Regular cardiac myocyte (primary cell): ENCODE measurements around the gene SNRPF. TPM values are rescaled to one million over a fixed set of nuclear protein-coding genes. Genes with fewer than 3 reads are reported as not detected.

Source experiments
- total RNA-seq: library from RNA; depleted of rRNA; stranded (reverse); fragments of >200 nt; gene quantifications from 2 replicates; pipeline ENCODE4 v1.2.3, GENCODE V29; 2014

Gene SNRPF
- total RNA-seq: 7.9 and 28.0 TPM in 2 replicates

DNA sequence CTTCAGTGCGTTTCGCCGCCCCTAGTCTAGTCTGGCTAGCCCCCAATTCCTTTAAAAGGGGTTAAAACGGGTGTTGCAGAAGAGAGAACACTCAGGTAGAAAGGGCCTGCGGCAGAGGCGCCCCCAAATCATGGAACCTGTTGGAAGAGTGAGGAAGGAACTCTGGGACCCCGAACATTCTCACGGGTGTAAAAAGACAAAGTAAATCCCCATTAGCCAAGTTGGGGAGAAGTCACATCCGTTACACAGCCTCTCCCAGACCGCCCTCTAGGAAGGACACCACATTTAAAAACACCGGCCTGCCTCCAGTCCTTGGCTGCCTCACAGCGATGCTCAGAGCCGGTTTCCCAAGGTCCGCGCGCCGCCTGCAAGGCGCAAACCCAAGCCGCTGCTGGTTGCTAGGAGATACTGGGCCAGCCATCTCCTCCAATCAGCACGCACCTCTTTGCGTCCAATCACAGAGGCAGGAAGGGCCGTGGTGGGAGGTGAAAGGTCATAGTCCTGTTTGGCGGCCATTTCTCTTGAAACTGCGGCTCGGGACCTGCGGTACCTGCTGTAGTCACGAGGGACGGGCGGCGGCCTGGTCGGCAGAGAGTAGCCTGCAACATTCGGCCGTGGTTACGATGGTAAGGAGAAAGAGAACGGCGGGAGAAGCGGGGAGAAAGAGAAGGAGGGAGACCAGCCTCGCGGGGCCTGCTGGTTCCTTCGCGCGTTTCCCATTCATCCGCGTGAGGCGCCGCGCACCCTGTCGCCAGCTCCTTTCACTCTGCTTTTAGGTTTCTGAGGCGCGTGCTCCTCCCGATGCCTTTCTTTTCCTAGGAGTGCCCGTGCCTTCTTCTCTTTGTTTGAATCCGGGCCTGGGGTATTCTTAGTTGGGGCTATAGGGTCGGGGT lies at the start of gene SNRPF:
SNRPF (plus strand) TSS at position 502 of the 893 bp plus-strand sequence; CDS start at position 624, 122 bp downstream.

Other genes starting within 250 kb of the SNRPF start
- 153 and 362 TPM in 2 replicates for gene NTN4, start 68.2 kb upstream of the SNRPF start, total RNA-seq
- under 0.01 TPM in 2 replicates for gene CCDC38, start 83.7 kb downstream of the SNRPF start, total RNA-seq
- under 0.01 and 0.28 TPM in 2 replicates for gene AMDHD1, start 84.4 kb downstream of the SNRPF start, total RNA-seq
- gene HAL, start 137.4 kb downstream of the SNRPF start, total RNA-seq: under 0.01 TPM in 1 of 2 replicates, not detected in the other
- gene LTA4H, start 176.6 kb downstream of the SNRPF start, total RNA-seq: 60.0 and 123 TPM in 2 replicates